ENCODE measurements around the gene SRPK2. TPM values are rescaled to one million over a fixed set of nuclear protein-coding genes. Genes with fewer than 3 reads are reported as not detected.
A peak's percentile ranks its signal among the peaks of the same experiment; 100 is the strongest.
"Not testable (repeated sequence)": the region's sequence is repeated elsewhere in the genome, so short reads cannot be mapped to it uniquely, and the experiment has no call there.

The SRPK2 gene
- total and polyA plus RNA-seq, 8 donors, result 7.6 to 109 (median 24.4) TPM

DNA sequence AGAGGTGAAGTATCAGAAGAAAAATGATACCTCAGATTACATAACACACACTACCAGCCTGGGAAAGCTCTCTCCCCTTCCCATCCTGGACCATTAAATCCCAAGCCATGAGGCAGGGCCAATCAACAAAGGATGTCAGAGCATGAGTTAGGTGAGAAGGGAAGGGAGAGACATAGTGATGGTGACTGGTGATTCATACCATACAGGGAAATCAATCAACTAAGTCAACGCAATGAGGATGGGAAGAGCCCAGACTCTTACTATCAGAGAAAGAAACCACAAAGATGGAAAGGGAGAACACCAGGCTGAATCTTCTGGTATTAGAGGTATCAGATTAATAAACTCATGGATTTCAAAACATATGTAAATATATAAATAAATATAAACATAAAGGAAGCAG lies 189.3 kb downstream of the SRPK2 start:
- Histone ChIP-seq H3K27me3 (no peaks in the 10 kb centered on the region), H3K4me3 (no peak overlapping the region), H3K4me1 (peaks cover 0 to 42% (median 15%) of the 10 kb centered on the region in 4 donors), H3K9me3 (no peaks in the 10 kb centered on the region), H3K27ac (no peak overlapping the region), H3K36me3 (peaks cover 0 to 20% (median 2%) of the 10 kb centered on the region in 4 donors)
- 87 to 96% (median 95%) methylated on average over 1 of the region's 1 CpG for WGBS, 5 donors
- TF ChIP-seq POLR2A (IDR thresholded peaks at IDR 0.05), result no peak
- no peak for TF ChIP-seq POLR2AphosphoS5 (IDR thresholded peaks at IDR 0.05)
- TF ChIP-seq, protein P1, sequence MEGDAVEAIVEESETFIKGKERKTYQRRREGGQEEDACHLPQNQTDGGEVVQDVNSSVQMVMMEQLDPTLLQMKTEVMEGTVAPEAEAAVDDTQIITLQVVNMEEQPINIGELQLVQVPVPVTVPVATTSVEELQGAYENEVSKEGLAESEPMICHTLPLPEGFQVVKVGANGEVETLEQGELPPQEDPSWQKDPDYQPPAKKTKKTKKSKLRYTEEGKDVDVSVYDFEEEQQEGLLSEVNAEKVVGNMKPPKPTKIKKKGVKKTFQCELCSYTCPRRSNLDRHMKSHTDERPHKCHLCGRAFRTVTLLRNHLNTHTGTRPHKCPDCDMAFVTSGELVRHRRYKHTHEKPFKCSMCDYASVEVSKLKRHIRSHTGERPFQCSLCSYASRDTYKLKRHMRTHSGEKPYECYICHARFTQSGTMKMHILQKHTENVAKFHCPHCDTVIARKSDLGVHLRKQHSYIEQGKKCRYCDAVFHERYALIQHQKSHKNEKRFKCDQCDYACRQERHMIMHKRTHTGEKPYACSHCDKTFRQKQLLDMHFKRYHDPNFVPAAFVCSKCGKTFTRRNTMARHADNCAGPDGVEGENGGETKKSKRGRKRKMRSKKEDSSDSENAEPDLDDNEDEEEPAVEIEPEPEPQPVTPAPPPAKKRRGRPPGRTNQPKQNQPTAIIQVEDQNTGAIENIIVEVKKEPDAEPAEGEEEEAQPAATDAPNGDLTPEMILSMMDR (IDR thresholded peaks at IDR 0.05), result no peak
- no peak for TF ChIP-seq EP300 (IDR thresholded peaks at IDR 0.05)
- intact Hi-C loops (cut with DNase I; ENCODE audit: low total_unique reads), result no loop called here
- no peak for DNase-seq

DNA sequence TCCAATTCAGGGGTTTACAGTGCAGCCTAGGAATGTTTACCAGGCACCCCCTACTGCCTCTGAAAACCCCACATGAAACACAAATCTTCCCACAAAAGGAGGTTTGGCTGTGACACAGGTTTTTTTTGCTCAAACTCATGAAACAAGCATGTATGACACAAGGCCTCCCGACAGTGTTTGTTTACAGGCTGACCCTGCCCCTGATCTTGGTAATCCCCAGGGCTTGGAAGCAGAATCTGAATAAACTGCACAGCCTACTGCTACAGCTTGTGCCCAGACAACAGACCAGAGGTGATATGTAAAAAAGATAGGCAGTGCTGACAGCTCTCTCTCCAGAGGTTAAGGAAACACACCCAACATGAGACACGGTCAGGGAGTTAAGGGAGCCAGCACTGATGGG lies 190.5 kb downstream of the SRPK2 start:
- peak in 1 of 2 donors; percentile 28 for DNase-seq
- Histone ChIP-seq H3K4me3 (no peak overlapping the region), H3K9me3 (no peaks in the 10 kb centered on the region), H3K27ac (no peak overlapping the region), H3K36me3 (peaks cover 0 to 20% (median 2%) of the 10 kb centered on the region in 4 donors), H3K4me1 (peaks cover 0 to 42% (median 15%) of the 10 kb centered on the region in 4 donors), H3K27me3 (no peaks in the 10 kb centered on the region)
- 41 to 61% (median 60%) methylated on average over 2 of the region's 2 CpGs for WGBS, 5 donors
- intact Hi-C loops (cut with DNase I; ENCODE audit: low total_unique reads), result no loop called here
- TF ChIP-seq EP300 (IDR thresholded peaks at IDR 0.05) (no peak), POLR2AphosphoS5 (IDR thresholded peaks at IDR 0.05) (no peak), POLR2A (IDR thresholded peaks at IDR 0.05) (no peak)
- TF ChIP-seq, protein P1 (IDR thresholded peaks at IDR 0.05), result no peak

DNA sequence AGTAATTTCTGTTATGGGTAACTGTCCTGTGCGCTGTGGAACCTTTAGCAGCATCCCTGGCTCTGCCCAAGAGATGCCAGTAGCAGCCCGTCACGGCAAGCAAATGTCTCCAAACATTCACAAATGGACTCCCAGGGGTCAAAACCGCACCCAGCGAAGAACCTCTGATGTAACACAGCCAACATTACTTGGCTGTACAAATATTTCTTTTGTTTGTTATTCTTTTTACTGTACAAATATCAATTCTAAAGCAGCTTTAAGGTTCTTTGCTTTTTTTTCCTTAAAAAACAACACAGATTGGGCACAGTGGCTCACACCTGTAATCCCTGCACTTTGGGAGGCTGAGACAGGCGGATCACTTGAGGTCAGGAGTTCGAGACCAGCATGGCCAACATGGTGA lies 192.2 kb downstream of the SRPK2 start:
- no peak overlapping the region for H3K4me3 ChIP-seq
- DNase-seq, result peak in 1 of 2 donors; percentile 23
- no peaks in the 10 kb centered on the region for H3K9me3 ChIP-seq
- no peaks in the 10 kb centered on the region for H3K27me3 ChIP-seq
- H3K36me3 ChIP-seq, result peaks cover 0 to 8% (median under 1%) of the 10 kb centered on the region in 4 donors
- WGBS, 5 donors, result 67 to 84% (median 68%) methylated on average over 7 of the region's 7 CpGs
- no peak for TF ChIP-seq EP300 (IDR thresholded peaks at IDR 0.05)
- TF ChIP-seq, protein P1 (IDR thresholded peaks at IDR 0.05), result no peak
- TF ChIP-seq POLR2A (IDR thresholded peaks at IDR 0.05), result no peak
- no peak for TF ChIP-seq POLR2AphosphoS5 (IDR thresholded peaks at IDR 0.05)
- intact Hi-C loops (cut with DNase I; ENCODE audit: low total_unique reads), result no loop called here
- no peak overlapping the region for H3K27ac ChIP-seq
- peaks cover 0 to 34% (median 15%) of the 10 kb centered on the region in 4 donors for H3K4me1 ChIP-seq

DNA sequence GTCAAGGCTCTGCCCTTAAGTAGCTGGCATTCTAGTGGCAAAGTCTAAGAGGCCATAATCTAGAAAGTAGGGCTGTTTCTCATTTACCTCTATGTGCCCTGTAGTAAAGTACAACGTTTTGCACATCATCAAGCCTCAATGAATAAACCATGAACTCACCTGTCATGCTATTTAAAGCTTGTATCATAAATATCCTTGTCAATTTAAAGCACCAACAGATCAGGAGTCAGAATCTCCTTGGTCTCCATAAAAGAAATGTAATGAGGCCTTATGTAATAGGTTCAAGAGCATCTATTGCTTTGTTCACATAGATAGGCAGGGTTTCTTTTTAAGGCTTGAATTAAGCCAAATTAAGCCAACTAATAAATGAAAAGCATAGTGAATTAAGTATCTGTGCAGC lies 192.8 kb downstream of the SRPK2 start:
- H3K36me3 ChIP-seq, result peaks cover 0 to 3% (median 0%) of the 10 kb centered on the region in 4 donors
- no peak for DNase-seq
- TF ChIP-seq POLR2A (IDR thresholded peaks at IDR 0.05), result no peak
- no peak for TF ChIP-seq EP300 (IDR thresholded peaks at IDR 0.05)
- TF ChIP-seq, protein P1 (IDR thresholded peaks at IDR 0.05), result no peak
- no peak for TF ChIP-seq POLR2AphosphoS5 (IDR thresholded peaks at IDR 0.05)
- peaks cover 0 to 34% (median 15%) of the 10 kb centered on the region in 4 donors for H3K4me1 ChIP-seq
- no peak overlapping the region for H3K4me3 ChIP-seq
- 80 to 86% (median 84%) methylated on average over 1 of the region's 1 CpG for WGBS, 5 donors
- H3K9me3 ChIP-seq, result no peaks in the 10 kb centered on the region
- H3K27ac ChIP-seq, result no peak overlapping the region
- no peaks in the 10 kb centered on the region for H3K27me3 ChIP-seq
- intact Hi-C loops (cut with DNase I; ENCODE audit: low total_unique reads), result no loop called here

DNA sequence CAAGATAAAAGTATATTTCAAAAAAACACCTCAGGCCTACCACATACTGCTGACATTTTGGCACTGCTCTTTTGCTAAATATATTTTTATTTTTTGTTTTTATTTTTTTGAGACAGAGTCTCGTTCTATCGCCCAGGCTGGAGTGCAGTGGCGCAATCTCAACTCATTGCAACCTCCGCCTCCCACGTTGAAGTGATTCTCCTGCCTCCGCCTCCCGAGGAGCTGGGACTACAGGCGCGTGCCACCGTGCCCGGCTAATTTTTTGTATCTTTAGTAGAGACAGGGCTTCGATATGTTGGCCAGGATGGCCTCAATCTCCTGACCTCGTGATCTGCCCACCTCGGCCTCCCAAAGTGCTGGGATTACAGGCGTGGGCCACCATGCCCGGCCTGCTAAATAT lies 193.8 kb downstream of the SRPK2 start:
- H3K36me3 ChIP-seq; H3K4me3 ChIP-seq; intact Hi-C loops (cut with DNase I; ENCODE audit: low total_unique reads); H3K27ac ChIP-seq; DNase-seq; H3K9me3 ChIP-seq; H3K27me3 ChIP-seq: not testable (repeated sequence)
- peaks cover 0 to 34% (median 15%) of the 10 kb centered on the region in 4 donors for H3K4me1 ChIP-seq
- WGBS, 5 donors, result 93 to 99% (median 97%) methylated on average over 16 of the region's 16 CpGs
